ENCODE measurements around the gene VARS2. TPM values are rescaled to one million over a fixed set of nuclear protein-coding genes. Genes with fewer than 3 reads are reported as not detected.

VARS2 gene
- total RNA-seq, 1 donor from 2014 or later, result 47.0 TPM

- H3K9me3 Mint-ChIP-seq (ENCODE audit: unreplicated experiment), result peaks cover 2% of the 10 kb centered on the region
- H3K27ac Mint-ChIP-seq (ENCODE audit: unreplicated experiment), result no peak overlapping the region
- H3K4me1 Mint-ChIP-seq (ENCODE audit: low read depth, unreplicated experiment), result no peaks in the 10 kb centered on the region
- TF ChIP-seq, protein P1, sequence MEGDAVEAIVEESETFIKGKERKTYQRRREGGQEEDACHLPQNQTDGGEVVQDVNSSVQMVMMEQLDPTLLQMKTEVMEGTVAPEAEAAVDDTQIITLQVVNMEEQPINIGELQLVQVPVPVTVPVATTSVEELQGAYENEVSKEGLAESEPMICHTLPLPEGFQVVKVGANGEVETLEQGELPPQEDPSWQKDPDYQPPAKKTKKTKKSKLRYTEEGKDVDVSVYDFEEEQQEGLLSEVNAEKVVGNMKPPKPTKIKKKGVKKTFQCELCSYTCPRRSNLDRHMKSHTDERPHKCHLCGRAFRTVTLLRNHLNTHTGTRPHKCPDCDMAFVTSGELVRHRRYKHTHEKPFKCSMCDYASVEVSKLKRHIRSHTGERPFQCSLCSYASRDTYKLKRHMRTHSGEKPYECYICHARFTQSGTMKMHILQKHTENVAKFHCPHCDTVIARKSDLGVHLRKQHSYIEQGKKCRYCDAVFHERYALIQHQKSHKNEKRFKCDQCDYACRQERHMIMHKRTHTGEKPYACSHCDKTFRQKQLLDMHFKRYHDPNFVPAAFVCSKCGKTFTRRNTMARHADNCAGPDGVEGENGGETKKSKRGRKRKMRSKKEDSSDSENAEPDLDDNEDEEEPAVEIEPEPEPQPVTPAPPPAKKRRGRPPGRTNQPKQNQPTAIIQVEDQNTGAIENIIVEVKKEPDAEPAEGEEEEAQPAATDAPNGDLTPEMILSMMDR (IDR thresholded peaks at IDR 0.05; ENCODE audit: partially characterized antibody, unreplicated experiment), result no peak
- H3K27me3 Mint-ChIP-seq (ENCODE audit: unreplicated experiment), result peaks cover 2% of the 10 kb centered on the region
- DNase-seq, result no peak
- peaks cover 3% of the 10 kb centered on the region for H3K36me3 Mint-ChIP-seq (ENCODE audit: unreplicated experiment)
- H3K4me3 Mint-ChIP-seq (ENCODE audit: unreplicated experiment), result no peak overlapping the region
Observed at GRCh38 chr6:30939473-30939872, 25.4 kb downstream of the VARS2 start.

DNA sequence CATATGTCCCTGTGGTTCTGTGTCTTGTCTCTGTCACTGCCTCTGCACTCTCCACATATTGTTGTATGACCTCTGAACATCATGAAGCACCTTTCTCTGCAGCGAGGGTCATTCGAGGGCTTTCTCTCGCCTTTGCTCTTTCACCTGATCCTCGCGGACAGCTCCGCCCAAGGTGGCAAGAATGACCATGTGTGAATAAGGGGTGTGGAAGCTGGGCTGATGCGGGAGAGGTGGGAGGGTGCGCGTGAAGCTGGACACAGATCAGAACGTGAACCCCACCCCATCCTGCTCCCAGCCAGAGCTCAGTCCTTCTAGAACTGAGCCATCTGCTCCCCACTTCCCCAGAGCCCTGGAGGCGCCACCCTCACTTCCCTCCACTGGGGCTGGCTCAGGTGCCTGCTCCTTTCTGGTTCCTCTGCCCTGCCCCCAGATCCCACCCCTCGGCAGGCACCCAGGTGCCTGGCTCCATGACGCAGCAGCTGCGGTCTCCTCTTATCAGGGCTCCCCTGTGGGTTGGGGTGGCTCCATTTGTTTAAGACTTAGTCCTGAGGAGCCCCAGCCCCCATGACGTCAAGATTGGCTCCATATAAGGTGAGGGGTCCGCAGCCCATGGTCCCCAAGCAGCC lies 26.4 kb downstream of the VARS2 start, which contains the start of gene MUCL3:
Gene MUCL3 (plus strand): TSS at position 613 of the 626 bp plus-strand sequence. CDS start 27 bp downstream, outside the sequence.
- H3K4me1 Mint-ChIP-seq (ENCODE audit: low read depth, unreplicated experiment), result no peaks in the 10 kb centered on the region
- no peak for DNase-seq
- H3K36me3 Mint-ChIP-seq (ENCODE audit: unreplicated experiment), result peaks cover under 1% of the 10 kb centered on the region
- peaks cover 2% of the 10 kb centered on the region for H3K27me3 Mint-ChIP-seq (ENCODE audit: unreplicated experiment)
- no peak within 1 kb of the TSS for H3K27ac Mint-ChIP-seq (ENCODE audit: unreplicated experiment)
- TF ChIP-seq, protein P1 (IDR thresholded peaks at IDR 0.05; ENCODE audit: partially characterized antibody, unreplicated experiment), result no peak
- peaks cover 2% of the 10 kb centered on the region for H3K9me3 Mint-ChIP-seq (ENCODE audit: unreplicated experiment)
- H3K4me3 Mint-ChIP-seq (ENCODE audit: unreplicated experiment), result no peak within 1 kb of the TSS

GRCh38 chr6:30942338-30943060 lies 28.5 kb downstream of the VARS2 start:
- H3K4me3 Mint-ChIP-seq (ENCODE audit: unreplicated experiment), result no peak overlapping the region
- H3K9me3 Mint-ChIP-seq (ENCODE audit: unreplicated experiment), result peaks cover 2% of the 10 kb centered on the region
- H3K4me1 Mint-ChIP-seq (ENCODE audit: low read depth, unreplicated experiment), result no peaks in the 10 kb centered on the region
- H3K36me3 Mint-ChIP-seq (ENCODE audit: unreplicated experiment), result no peaks in the 10 kb centered on the region
- H3K27ac Mint-ChIP-seq (ENCODE audit: unreplicated experiment), result no peak overlapping the region
- peak; percentile 38 for DNase-seq
- peaks cover 2% of the 10 kb centered on the region for H3K27me3 Mint-ChIP-seq (ENCODE audit: unreplicated experiment)
- TF ChIP-seq, protein P1 (IDR thresholded peaks at IDR 0.05; ENCODE audit: partially characterized antibody, unreplicated experiment), result no peak

DNA sequence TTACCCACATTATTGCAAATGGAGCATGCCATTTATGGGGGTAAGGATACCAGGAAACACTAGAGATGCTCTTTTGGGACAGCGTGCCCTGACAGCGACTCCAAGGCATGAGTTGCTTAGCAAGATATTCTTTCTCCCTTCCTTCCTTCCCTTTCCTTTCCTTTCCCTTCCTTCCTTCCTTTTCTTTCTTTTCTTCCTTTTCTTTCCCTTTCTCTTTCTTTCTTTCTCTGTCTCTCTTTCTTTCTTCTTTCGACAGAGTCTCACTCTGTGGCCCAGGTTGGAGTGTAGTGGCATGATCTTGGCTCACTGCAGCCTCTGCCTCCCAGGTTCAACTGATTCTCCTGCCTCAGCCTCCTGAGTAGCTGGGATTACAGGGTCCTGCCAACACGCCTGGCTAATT lies 30.0 kb downstream of the VARS2 start:
- TF ChIP-seq, protein P1 (IDR thresholded peaks at IDR 0.05; ENCODE audit: partially characterized antibody, unreplicated experiment), result no peak
- Mint-ChIP-seq H3K4me3 (ENCODE audit: unreplicated experiment) (no peak overlapping the region), H3K27me3 (ENCODE audit: unreplicated experiment) (peaks cover 2% of the 10 kb centered on the region), H3K36me3 (ENCODE audit: unreplicated experiment) (no peaks in the 10 kb centered on the region), H3K27ac (ENCODE audit: unreplicated experiment) (no peak overlapping the region), H3K4me1 (ENCODE audit: low read depth, unreplicated experiment) (no peaks in the 10 kb centered on the region), H3K9me3 (ENCODE audit: unreplicated experiment) (peaks cover 2% of the 10 kb centered on the region)
- DNase-seq, result no peak

DNA sequence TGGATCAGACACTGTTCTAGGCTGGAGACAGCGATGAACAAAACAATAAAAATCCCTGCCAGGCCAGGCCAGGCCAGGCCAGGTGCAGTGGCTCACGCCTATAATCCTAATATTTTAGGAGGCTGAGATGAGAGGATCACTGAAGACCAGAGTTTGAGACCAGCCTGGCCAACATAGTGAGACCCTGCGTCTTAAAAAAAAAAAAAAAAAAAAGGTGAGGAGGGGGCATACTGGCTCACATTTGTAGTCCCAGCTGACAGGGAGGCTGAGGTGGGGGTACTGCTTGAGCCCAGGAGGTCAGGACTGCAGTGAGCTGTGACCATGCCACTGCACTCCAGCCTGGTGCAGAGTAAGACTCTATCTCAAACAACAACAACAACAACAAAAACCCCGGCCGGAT lies 31.2 kb downstream of the VARS2 start:
- TF ChIP-seq, protein P1 (IDR thresholded peaks at IDR 0.05; ENCODE audit: partially characterized antibody, unreplicated experiment), result no peak
- no peak overlapping the region for H3K4me3 Mint-ChIP-seq (ENCODE audit: unreplicated experiment)
- H3K9me3 Mint-ChIP-seq (ENCODE audit: unreplicated experiment), result peaks cover 2% of the 10 kb centered on the region
- H3K27me3 Mint-ChIP-seq (ENCODE audit: unreplicated experiment), result peaks cover 4% of the 10 kb centered on the region
- H3K4me1 Mint-ChIP-seq (ENCODE audit: low read depth, unreplicated experiment), result no peaks in the 10 kb centered on the region
- no peak overlapping the region for H3K27ac Mint-ChIP-seq (ENCODE audit: unreplicated experiment)
- no peaks in the 10 kb centered on the region for H3K36me3 Mint-ChIP-seq (ENCODE audit: unreplicated experiment)
- DNase-seq, result no peak
